Neural cell (in vitro differentiated cells): ENCODE measurements around the gene YPEL5. TPM values are rescaled to one million over a fixed set of nuclear protein-coding genes. Genes with fewer than 3 reads are reported as not detected.

ENCODE experiments used
- H2AFZ ChIP-seq: fragments of 200-600, 300-800 bp; sonication (generic), shearing (Covaris generic); 2 replicates; pipeline ENCODE4 v1.6.0; 2014; ENCODE audit warnings: low read depth, mild to moderate bottlenecking, antibody characterized with exemption, low read length, moderate library complexity
- H3F3A ChIP-seq: fragments of 200-600 bp; shearing (Covaris generic); 2 replicates; pipeline ENCODE4 v1.6.1; 2016; ENCODE audit warnings: mild to moderate bottlenecking, moderate library complexity, mixed read lengths, antibody characterized with exemption, low read length; ENCODE audit not compliant: insufficient read depth, poor library complexity, severe bottlenecking
- H3K27ac ChIP-seq: fragments of 200-600, 300-800 bp; sonication (generic), shearing (Covaris generic); 2 replicates; pipeline ENCODE4 v1.5.1; 2014; ENCODE audit warnings: mild to moderate bottlenecking, low read length, moderate library complexity
- H3K27me3 ChIP-seq: fragments of 300-800, 200-600 bp; sonication (generic), shearing (Covaris generic); 2 replicates; pipeline ENCODE4 v1.6.0; 2014; ENCODE audit warnings: mild to moderate bottlenecking, low read depth, low read length, moderate library complexity; ENCODE audit not compliant: insufficient read depth
- H3K36me3 ChIP-seq: fragments of 300-800, 200-600 bp; sonication (generic), shearing (Covaris generic); 2 replicates; pipeline ENCODE4 v1.5.1; 2014; ENCODE audit warnings: mild to moderate bottlenecking, antibody characterized with exemption, low read length, moderate library complexity; ENCODE audit not compliant: insufficient read depth
- H3K4me2 ChIP-seq: fragments of 300-800, 200-600 bp; sonication (generic), shearing (Covaris generic); 2 replicates; pipeline ENCODE4 v1.6.0; 2014; ENCODE audit warnings: mild to moderate bottlenecking, low read length
- H3K4me3 ChIP-seq: fragments of 300-800, 200-600 bp; sonication (generic), shearing (Covaris generic); 2 replicates; pipeline ENCODE4 v1.5.1; 2014; ENCODE audit warnings: mild to moderate bottlenecking, low read length, moderate library complexity
- H3K79me2 ChIP-seq: fragments of 200-600 bp; shearing (Covaris generic); replicated peaks from 2 replicates; pipeline ENCODE4 v1.6.0; 2014; ENCODE audit warnings: mild to moderate bottlenecking, low read length, moderate library complexity; ENCODE audit not compliant: insufficient read depth
- H3K9ac ChIP-seq: fragments of 300-800, 200-600 bp; sonication (generic), shearing (Covaris generic); 2 replicates; pipeline ENCODE4 v1.6.1; 2016; ENCODE audit warnings: mild to moderate bottlenecking, low read length, mixed read lengths
- H3K9me2 ChIP-seq: fragments of 200-600 bp; shearing (Covaris generic); 2 replicates; pipeline ENCODE4 v1.6.1; 2016; ENCODE audit warnings: mild to moderate bottlenecking, low read length, mixed read lengths; ENCODE audit not compliant: insufficient read depth
- H3K9me3 ChIP-seq: fragments of 200-600, 300-800 bp; sonication (generic), shearing (Covaris generic); 2 replicates; pipeline ENCODE4 v1.6.1; 2016; ENCODE audit warnings: mild to moderate bottlenecking, mixed run types, low read length, moderate library complexity, mixed read lengths
- H4K20me1 ChIP-seq: fragments of 200-600 bp; shearing (Covaris generic); 2 replicates; pipeline ENCODE4 v1.6.1; 2016; ENCODE audit warnings: mild to moderate bottlenecking, mixed run types; ENCODE audit not compliant: insufficient read depth
- CTCF ChIP-seq: fragments of 450-650 bp; IDR thresholded peaks from 2 replicates; pipeline ENCODE4 v1.5.1; 2014; ENCODE audit warnings: antibody characterized with exemption, mild to moderate bottlenecking, moderate library complexity; ENCODE audit not compliant: poor library complexity, severe bottlenecking
- EP300 ChIP-seq: fragments of 450-650 bp; conservative IDR thresholded peaks from 2 replicates; pipeline ENCODE4 v1.6.1; 2014; ENCODE audit warnings: antibody characterized with exemption, mild to moderate bottlenecking, moderate library complexity; ENCODE audit not compliant: poor library complexity, severe bottlenecking
- EZH2 ChIP-seq: fragments of 200-600, 300-800 bp; shearing (Covaris generic), sonication (generic); IDR thresholded peaks from 2 replicates; pipeline ENCODE4 v1.6.1; 2014; ENCODE audit warnings: antibody characterized with exemption, low read length, borderline replicate concordance, mild to moderate bottlenecking; ENCODE audit not compliant: insufficient read depth, poor library complexity, severe bottlenecking
- MXI1 ChIP-seq: fragments of 450-650 bp; conservative IDR thresholded peaks from 2 replicates; pipeline ENCODE4 v1.6.1; 2014; ENCODE audit warnings: antibody characterized with exemption, mild to moderate bottlenecking; ENCODE audit not compliant: poor library complexity, severe bottlenecking
- POLR2AphosphoS5 ChIP-seq: IDR thresholded peaks from 2 replicates; pipeline ENCODE4 v1.6.1; 2012
- RAD21 ChIP-seq: fragments of 450-650 bp; conservative IDR thresholded peaks from 2 replicates; pipeline ENCODE4 v1.6.1; 2014; ENCODE audit warnings: antibody characterized with exemption, mild to moderate bottlenecking, moderate library complexity
- SMC3 ChIP-seq: fragments of 450-650 bp; conservative IDR thresholded peaks from 2 replicates; pipeline ENCODE4 v1.6.1; 2014; ENCODE audit warnings: antibody characterized with exemption, mild to moderate bottlenecking, moderate library complexity; ENCODE audit not compliant: poor library complexity
- TAF1 ChIP-seq: IDR thresholded peaks from 2 replicates; pipeline ENCODE4 v1.6.1; 2012; ENCODE audit warnings: low read depth
- polyA plus RNA-seq: library from polyadenylated mRNA; depleted of rRNA; stranded (reverse); fragments of >200 nt; gene quantifications from 2 replicates; pipeline ENCODE4 v1.2.3, GENCODE V29; 2014
- TF ChIP-seq, protein P1 (sequence below): IDR thresholded peaks from 2 replicates; pipeline ENCODE4 v1.6.1; 2012; ENCODE audit warnings: borderline replicate concordance

The YPEL5 gene
- polyA plus RNA-seq, 1 donor from 2014 or later, result 130 TPM

DNA sequence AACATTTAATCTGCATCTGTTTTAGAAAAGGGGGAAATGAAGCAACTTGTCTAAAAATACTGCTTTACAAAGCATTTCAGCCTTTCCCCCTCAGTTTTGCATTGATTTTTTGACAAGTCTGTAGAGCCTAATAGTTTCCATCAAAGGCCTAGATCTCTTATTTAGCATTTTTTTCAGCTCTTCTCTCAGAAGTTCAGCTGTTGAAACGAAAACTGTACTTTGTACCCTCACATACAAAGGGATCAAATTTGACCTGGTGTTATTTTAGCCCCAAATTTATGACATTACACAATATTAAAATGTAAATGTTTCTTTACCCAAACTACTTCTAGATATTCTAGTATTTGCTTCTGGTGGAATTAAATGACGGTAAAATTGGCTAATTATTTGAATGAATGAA, 13.0 kb downstream of the YPEL5 start:
- Histone ChIP-seq H3K9me2 (no peaks in the 10 kb centered on the region), H3K4me3 (no peak overlapping the region), H3K9ac (no peak overlapping the region), H3K36me3 (peaks cover 4% of the 10 kb centered on the region), H3K79me2 (no peaks in the 10 kb centered on the region), H3K27ac (no peak overlapping the region), H3K4me2 (no peak overlapping the region), H3K27me3 (no peaks in the 10 kb centered on the region), H3F3A (no peaks in the 10 kb centered on the region), H3K9me3 (no peaks in the 10 kb centered on the region), H2AFZ (no peak overlapping the region), H4K20me1 (no peaks in the 10 kb centered on the region)
- TF ChIP-seq MXI1 (no peak), TAF1 (no peak), RAD21 (no peak), EP300 (no peak), SMC3 (no peak), POLR2AphosphoS5 (no peak), EZH2 (no peak), CTCF (no peak)
- TF ChIP-seq, protein P1, sequence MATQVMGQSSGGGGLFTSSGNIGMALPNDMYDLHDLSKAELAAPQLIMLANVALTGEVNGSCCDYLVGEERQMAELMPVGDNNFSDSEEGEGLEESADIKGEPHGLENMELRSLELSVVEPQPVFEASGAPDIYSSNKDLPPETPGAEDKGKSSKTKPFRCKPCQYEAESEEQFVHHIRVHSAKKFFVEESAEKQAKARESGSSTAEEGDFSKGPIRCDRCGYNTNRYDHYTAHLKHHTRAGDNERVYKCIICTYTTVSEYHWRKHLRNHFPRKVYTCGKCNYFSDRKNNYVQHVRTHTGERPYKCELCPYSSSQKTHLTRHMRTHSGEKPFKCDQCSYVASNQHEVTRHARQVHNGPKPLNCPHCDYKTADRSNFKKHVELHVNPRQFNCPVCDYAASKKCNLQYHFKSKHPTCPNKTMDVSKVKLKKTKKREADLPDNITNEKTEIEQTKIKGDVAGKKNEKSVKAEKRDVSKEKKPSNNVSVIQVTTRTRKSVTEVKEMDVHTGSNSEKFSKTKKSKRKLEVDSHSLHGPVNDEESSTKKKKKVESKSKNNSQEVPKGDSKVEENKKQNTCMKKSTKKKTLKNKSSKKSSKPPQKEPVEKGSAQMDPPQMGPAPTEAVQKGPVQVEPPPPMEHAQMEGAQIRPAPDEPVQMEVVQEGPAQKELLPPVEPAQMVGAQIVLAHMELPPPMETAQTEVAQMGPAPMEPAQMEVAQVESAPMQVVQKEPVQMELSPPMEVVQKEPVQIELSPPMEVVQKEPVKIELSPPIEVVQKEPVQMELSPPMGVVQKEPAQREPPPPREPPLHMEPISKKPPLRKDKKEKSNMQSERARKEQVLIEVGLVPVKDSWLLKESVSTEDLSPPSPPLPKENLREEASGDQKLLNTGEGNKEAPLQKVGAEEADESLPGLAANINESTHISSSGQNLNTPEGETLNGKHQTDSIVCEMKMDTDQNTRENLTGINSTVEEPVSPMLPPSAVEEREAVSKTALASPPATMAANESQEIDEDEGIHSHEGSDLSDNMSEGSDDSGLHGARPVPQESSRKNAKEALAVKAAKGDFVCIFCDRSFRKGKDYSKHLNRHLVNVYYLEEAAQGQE, result no peak

DNA sequence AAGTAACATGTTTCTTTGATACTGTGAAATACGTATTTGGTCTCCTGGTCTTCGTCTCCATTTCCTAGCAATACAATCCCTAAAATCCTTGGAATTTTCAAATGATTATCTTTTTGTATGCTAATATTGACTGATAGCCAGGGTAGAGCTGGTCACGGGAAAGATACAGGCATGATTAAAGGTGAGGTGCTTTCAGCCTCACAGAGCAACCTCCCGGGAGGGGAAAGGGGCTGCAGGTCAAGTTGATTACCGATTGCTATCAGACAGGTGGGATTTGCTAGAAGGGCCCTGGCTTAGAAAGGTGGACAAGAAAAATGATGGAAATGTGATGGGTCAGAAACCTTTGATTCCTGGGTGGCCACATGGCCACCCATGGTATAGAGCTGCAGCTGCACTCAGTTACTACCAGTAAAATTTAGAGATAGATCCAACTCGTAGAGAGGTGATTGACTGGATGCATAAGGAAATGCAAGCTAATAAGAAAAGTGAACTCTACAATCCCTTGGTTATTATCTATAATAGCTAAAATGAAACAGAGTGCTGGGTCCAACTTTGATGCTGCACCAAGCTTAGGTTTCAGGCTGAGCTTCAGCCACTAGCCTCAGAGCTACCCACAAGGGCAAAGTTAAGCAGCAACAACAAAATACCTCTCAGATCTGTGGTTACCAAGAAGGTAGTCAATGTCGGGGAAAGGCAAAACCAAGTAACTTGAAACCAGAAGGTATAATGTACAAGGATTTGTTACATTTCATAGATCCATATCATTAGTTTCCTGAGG, 15.3 kb downstream of the YPEL5 start:
- no peak overlapping the region for H2AFZ ChIP-seq
- H3K27me3 ChIP-seq, result no peaks in the 10 kb centered on the region
- H4K20me1 ChIP-seq, result no peaks in the 10 kb centered on the region
- H3K79me2 ChIP-seq, result no peaks in the 10 kb centered on the region
- H3K9me2 ChIP-seq, result no peaks in the 10 kb centered on the region
- H3K4me3 ChIP-seq, result no peak overlapping the region
- H3K4me2 ChIP-seq, result no peak overlapping the region
- TF ChIP-seq MXI1 (no peak), SMC3 (no peak), EZH2 (no peak), RAD21 (no peak), TAF1 (no peak), CTCF (no peak), EP300 (no peak), POLR2AphosphoS5 (no peak)
- TF ChIP-seq, protein P1, result no peak
- H3K9me3 ChIP-seq, result no peaks in the 10 kb centered on the region
- H3K36me3 ChIP-seq, result peaks cover 4% of the 10 kb centered on the region
- no peak overlapping the region for H3K9ac ChIP-seq
- H3F3A ChIP-seq, result no peaks in the 10 kb centered on the region
- no peak overlapping the region for H3K27ac ChIP-seq
